GM21515 (cell line): ENCODE measurements around the gene MPRIP.
"Not testable (repeated sequence)": the region's sequence is repeated elsewhere in the genome, so short reads cannot be mapped to it uniquely, and the experiment has no call there.

ENCODE experiments used
- ATAC-seq: cut with Tn5 transposase; IDR thresholded peaks from one replicate; pipeline ENCODE4 v1.9.1; 2021; ENCODE audit not compliant: unreplicated experiment

The MPRIP gene

GRCh38 chr17:17042384-17042736 lies at the start of gene MPRIP:
TSS of gene MPRIP (plus strand) at chr17:17042457. CDS start at chr17:17042849, 392 bp downstream.
- no peak for ATAC-seq

GRCh38 chr17:16994631-16995030 lies 47.6 kb upstream of the MPRIP start:
- ATAC-seq = no peak

GRCh38 chr17:16995930-16996329 lies 46.3 kb upstream of the MPRIP start:
- ATAC-seq = no peak

GRCh38 chr17:16996726-16997125 lies 45.5 kb upstream of the MPRIP start:
- not testable (repeated sequence) for ATAC-seq

GRCh38 chr17:16997514-16998429 lies 44.5 kb upstream of the MPRIP start:
- no peak for ATAC-seq

GRCh38 chr17:16999931-17000625 lies 42.2 kb upstream of the MPRIP start:
- ATAC-seq = no peak

- ATAC-seq = peak; percentile 19
Observed at GRCh38 chr17:17001076-17001777, 41.0 kb upstream of the MPRIP start.

GRCh38 chr17:17001874-17002520 lies 40.3 kb upstream of the MPRIP start:
- ATAC-seq = peak; percentile 84

- ATAC-seq = not testable (repeated sequence)
Observed at GRCh38 chr17:17002731-17003715, 39.2 kb upstream of the MPRIP start.

- ATAC-seq = no peak
Observed at GRCh38 chr17:17004251-17004996, 37.8 kb upstream of the MPRIP start.

- ATAC-seq = not testable (repeated sequence)
Observed at GRCh38 chr17:17004997-17005614, 37.2 kb upstream of the MPRIP start.

GRCh38 chr17:17007891-17008290 lies 34.4 kb upstream of the MPRIP start:
- ATAC-seq = not testable (repeated sequence)

GRCh38 chr17:17008621-17009397 lies 33.4 kb upstream of the MPRIP start:
- ATAC-seq = not testable (repeated sequence)

GRCh38 chr17:17009972-17010371 lies 32.3 kb upstream of the MPRIP start:
- ATAC-seq = not testable (repeated sequence)

- not testable (repeated sequence) for ATAC-seq
Observed at GRCh38 chr17:17010545-17011034, 31.7 kb upstream of the MPRIP start.

- not testable (repeated sequence) for ATAC-seq
Observed at GRCh38 chr17:17011043-17011907, 31.0 kb upstream of the MPRIP start.
